ENCODE data around the gene PNPLA2.

- no peak for TF ChIP-seq POLR2A (IDR thresholded peaks at IDR 0.05)
- TF ChIP-seq, protein P1, sequence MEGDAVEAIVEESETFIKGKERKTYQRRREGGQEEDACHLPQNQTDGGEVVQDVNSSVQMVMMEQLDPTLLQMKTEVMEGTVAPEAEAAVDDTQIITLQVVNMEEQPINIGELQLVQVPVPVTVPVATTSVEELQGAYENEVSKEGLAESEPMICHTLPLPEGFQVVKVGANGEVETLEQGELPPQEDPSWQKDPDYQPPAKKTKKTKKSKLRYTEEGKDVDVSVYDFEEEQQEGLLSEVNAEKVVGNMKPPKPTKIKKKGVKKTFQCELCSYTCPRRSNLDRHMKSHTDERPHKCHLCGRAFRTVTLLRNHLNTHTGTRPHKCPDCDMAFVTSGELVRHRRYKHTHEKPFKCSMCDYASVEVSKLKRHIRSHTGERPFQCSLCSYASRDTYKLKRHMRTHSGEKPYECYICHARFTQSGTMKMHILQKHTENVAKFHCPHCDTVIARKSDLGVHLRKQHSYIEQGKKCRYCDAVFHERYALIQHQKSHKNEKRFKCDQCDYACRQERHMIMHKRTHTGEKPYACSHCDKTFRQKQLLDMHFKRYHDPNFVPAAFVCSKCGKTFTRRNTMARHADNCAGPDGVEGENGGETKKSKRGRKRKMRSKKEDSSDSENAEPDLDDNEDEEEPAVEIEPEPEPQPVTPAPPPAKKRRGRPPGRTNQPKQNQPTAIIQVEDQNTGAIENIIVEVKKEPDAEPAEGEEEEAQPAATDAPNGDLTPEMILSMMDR (IDR thresholded peaks at IDR 0.05) = peak in 1 of 6 experiments; percentile 1
Measured at GRCh38 chr11:804599-804964, 14.1 kb upstream of the PNPLA2 start.

All from Peyer's patch (tissue), 4 donors.